Measurements from ENCODE around the gene FOXE1. TPM values are rescaled to one million over a fixed set of nuclear protein-coding genes. Genes with fewer than 3 reads are reported as not detected.

Gene FOXE1
- total and polyA plus RNA-seq, 2 donors (not counting 1 experiment from before 2014, with no cell fraction given), result 2.0 TPM; not detected in 1

- no peak overlapping the region for H2AFZ ChIP-seq (ENCODE audit: low read length)
- H3K4me1 ChIP-seq (ENCODE audit: control insufficient read depth, extremely low read depth, insufficient read depth, low read length), result no peaks in the 10 kb centered on the region
- no peak overlapping the region for H3K4me3 ChIP-seq (replicated peaks in 1 of 4; ENCODE audit: control extremely low read depth in 1 of 4, insufficient read depth in 1 of 4, low read depth in 3 of 4, low read length in 4 of 4)
- no peaks in the 10 kb centered on the region for H3K9me3 ChIP-seq (ENCODE audit: control insufficient read depth, insufficient read depth, low read depth, low read length)
- DNase-seq (ENCODE audit: low read depth in 2 of 2), result no peak
- H3K4me2 ChIP-seq (ENCODE audit: extremely low read depth, insufficient read depth, low read length), result no peak overlapping the region
- no peaks in the 10 kb centered on the region for H3K36me3 ChIP-seq (ENCODE audit: control insufficient read depth, insufficient read depth, low read length)
- no peak overlapping the region for H3K27ac ChIP-seq (ENCODE audit: insufficient read depth, low read length)
- H3K79me2 ChIP-seq (ENCODE audit: control insufficient read depth, insufficient read depth, low read length), result no peaks in the 10 kb centered on the region
- no peak overlapping the region for H3K9ac ChIP-seq (ENCODE audit: insufficient read depth, low read length)
- H3K27me3 ChIP-seq (ENCODE audit: control insufficient read depth, insufficient read depth, low read length), result peaks cover 86% of the 10 kb centered on the region
- TF ChIP-seq CTCF (conservative IDR thresholded peaks at IDR 0.05 in 1 of 2, IDR thresholded peaks at IDR 0.05 in 1 of 2; ENCODE audit: low read depth in 1 of 2, low read length in 2 of 2), result no peak
- TF ChIP-seq EZH2 (IDR thresholded peaks at IDR 0.05; ENCODE audit: low read length, missing control alignments), result no peak
- no peaks in the 10 kb centered on the region for H4K20me1 ChIP-seq (ENCODE audit: control insufficient read depth, extremely low read depth, insufficient read depth, low read length)
Observed at GRCh38 chr9:97855899-97856298, 2.9 kb downstream of the FOXE1 start.

DNA sequence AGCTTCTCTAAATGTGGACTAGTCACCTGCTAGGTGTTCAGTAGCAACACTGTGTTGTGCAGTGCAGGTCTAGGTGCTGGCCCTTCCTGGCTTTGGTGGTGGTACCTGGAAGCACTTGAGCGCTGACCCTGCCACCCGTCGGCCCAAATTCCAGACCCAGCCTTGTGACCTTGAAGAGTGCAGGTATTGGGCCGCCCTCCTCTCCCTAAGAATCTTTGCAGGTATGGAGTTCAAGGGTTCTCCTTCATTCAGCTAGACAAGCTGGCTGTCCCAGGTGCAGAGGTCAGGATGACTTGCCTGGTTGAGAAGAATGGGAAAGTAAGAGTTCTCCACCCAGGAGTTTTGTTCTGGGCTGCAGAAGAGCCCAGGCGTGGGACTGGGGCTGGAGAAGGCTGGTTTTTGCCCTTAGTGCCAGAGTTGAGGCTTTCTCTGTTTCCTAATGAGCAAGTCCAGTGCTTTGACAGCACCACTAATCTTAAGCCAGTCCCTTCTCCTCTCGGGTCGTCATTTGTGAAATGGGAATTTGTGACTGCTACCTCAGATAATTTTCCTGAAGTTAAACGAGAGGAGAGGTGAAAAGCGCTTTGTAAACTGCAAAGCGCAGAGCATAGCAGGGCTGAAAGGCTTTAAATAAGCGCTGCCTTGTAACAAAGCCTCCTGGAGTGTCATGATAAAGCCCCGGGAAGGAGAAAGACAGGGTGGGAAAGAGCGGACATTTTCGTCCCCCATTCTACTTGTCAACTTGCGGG lies 4.0 kb downstream of the FOXE1 start:
- no peaks in the 10 kb centered on the region for H3K9me3 ChIP-seq (ENCODE audit: control insufficient read depth, insufficient read depth, low read depth, low read length)
- no peaks in the 10 kb centered on the region for H3K4me1 ChIP-seq (ENCODE audit: control insufficient read depth, extremely low read depth, insufficient read depth, low read length)
- H3K4me3 ChIP-seq (replicated peaks in 1 of 4; ENCODE audit: control extremely low read depth in 1 of 4, insufficient read depth in 1 of 4, low read depth in 3 of 4, low read length in 4 of 4), result no peak overlapping the region
- no peak for DNase-seq (ENCODE audit: low read depth in 2 of 2)
- no peaks in the 10 kb centered on the region for H3K79me2 ChIP-seq (ENCODE audit: control insufficient read depth, insufficient read depth, low read length)
- H3K27ac ChIP-seq (ENCODE audit: insufficient read depth, low read length), result no peak overlapping the region
- H3K4me2 ChIP-seq (ENCODE audit: extremely low read depth, insufficient read depth, low read length), result no peak overlapping the region
- H3K27me3 ChIP-seq (ENCODE audit: control insufficient read depth, insufficient read depth, low read length), result peaks cover 79% of the 10 kb centered on the region
- H3K36me3 ChIP-seq (ENCODE audit: control insufficient read depth, insufficient read depth, low read length), result no peaks in the 10 kb centered on the region
- TF ChIP-seq EZH2 (IDR thresholded peaks at IDR 0.05; ENCODE audit: low read length, missing control alignments) (peak; percentile 80), CTCF (conservative IDR thresholded peaks at IDR 0.05 in 1 of 2, IDR thresholded peaks at IDR 0.05 in 1 of 2; ENCODE audit: low read depth in 1 of 2, low read length in 2 of 2) (no peak)
- no peaks in the 10 kb centered on the region for H4K20me1 ChIP-seq (ENCODE audit: control insufficient read depth, extremely low read depth, insufficient read depth, low read length)
- no peak overlapping the region for H2AFZ ChIP-seq (ENCODE audit: low read length)
- no peak overlapping the region for H3K9ac ChIP-seq (ENCODE audit: insufficient read depth, low read length)

DNA sequence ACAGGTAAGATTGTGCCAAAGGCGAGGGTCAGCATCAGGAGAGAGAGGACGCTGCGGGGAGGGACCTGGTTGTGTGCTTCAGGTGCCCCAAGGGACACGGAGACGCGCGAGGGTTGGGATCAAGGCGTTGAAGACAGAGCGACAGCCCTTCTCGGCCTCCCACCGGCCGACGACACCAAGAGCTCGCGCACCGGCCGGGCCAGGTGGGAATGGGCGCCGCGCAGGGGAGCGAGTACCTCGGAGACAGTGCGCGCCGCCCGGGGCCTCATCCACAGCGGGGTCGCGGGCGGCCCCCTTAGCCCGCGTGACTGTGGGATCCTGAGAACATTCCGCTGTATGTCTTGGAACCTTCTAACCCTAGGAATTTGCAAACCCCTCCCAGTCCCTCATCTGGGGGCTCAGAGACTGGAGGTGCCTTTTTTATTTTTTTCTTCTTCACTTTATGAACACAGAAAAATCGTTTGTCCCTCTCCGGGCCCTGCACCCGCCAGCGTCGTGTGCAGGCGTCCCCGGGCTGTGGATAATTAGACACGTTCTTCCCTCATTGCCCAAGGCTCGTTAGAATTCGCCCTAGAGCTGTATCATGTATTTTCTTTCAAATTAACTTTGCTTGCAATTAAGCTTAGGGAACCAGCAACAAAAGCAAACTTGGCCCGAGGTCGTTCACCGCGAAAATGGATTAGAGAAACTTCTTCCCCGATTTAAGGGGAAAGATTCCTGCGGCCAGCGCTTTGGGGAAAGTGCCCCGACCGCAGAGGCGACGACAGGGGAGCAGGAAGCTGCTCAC lies 4.8 kb downstream of the FOXE1 start:
- peaks cover 75% of the 10 kb centered on the region for H3K27me3 ChIP-seq (ENCODE audit: control insufficient read depth, insufficient read depth, low read length)
- DNase-seq (ENCODE audit: low read depth in 2 of 2), result no peak
- no peak overlapping the region for H2AFZ ChIP-seq (ENCODE audit: low read length)

More for the DNA sequence above, 4.8 kb downstream of the FOXE1 start:
- Histone ChIP-seq H3K4me1 (ENCODE audit: control insufficient read depth, extremely low read depth, insufficient read depth, low read length) (no peaks in the 10 kb centered on the region), H3K79me2 (ENCODE audit: control insufficient read depth, insufficient read depth, low read length) (no peaks in the 10 kb centered on the region), H4K20me1 (ENCODE audit: control insufficient read depth, extremely low read depth, insufficient read depth, low read length) (no peaks in the 10 kb centered on the region), H3K36me3 (ENCODE audit: control insufficient read depth, insufficient read depth, low read length) (no peaks in the 10 kb centered on the region), H3K9ac (ENCODE audit: insufficient read depth, low read length) (no peak overlapping the region), H3K27ac (ENCODE audit: insufficient read depth, low read length) (no peak overlapping the region), H3K4me3 (replicated peaks in 1 of 4; ENCODE audit: control extremely low read depth in 1 of 4, insufficient read depth in 1 of 4, low read depth in 3 of 4, low read length in 4 of 4) (no peak overlapping the region), H3K4me2 (ENCODE audit: extremely low read depth, insufficient read depth, low read length) (no peak overlapping the region), H3K9me3 (ENCODE audit: control insufficient read depth, insufficient read depth, low read depth, low read length) (no peaks in the 10 kb centered on the region)
- peak; percentile 26 for TF ChIP-seq EZH2 (IDR thresholded peaks at IDR 0.05; ENCODE audit: low read length, missing control alignments)
- no peak for TF ChIP-seq CTCF (conservative IDR thresholded peaks at IDR 0.05 in 1 of 2, IDR thresholded peaks at IDR 0.05 in 1 of 2; ENCODE audit: low read depth in 1 of 2, low read length in 2 of 2)

All from fibroblast of lung (primary cell).